GM12801 (cell line): ENCODE results near the gene OBP2A.

Experiments used
- CTCF ChIP-seq: IDR thresholded peaks from one replicate; pipeline ENCODE4 v1.5.1; 2011; ENCODE audit warnings: control low read depth; ENCODE audit not compliant: insufficient read length; ENCODE audit errors: extremely low read depth

Gene OBP2A

GRCh38 chr9:135555203-135555602 lies 9.3 kb downstream of the OBP2A start:
- no peak for TF ChIP-seq CTCF

- no peak for TF ChIP-seq CTCF
These were observed 10.0 kb downstream of the OBP2A start for GRCh38 chr9:135555910-135556309.

- TF ChIP-seq CTCF: no peak
These were observed 13.7 kb downstream of the OBP2A start for GRCh38 chr9:135559606-135560005.

- no peak for TF ChIP-seq CTCF
These were observed 15.7 kb downstream of the OBP2A start, which contains the start of gene PAEP for GRCh38 chr9:135561391-135562234. PAEP (plus strand) TSS chr9:135561756.

GRCh38 chr9:135562235-135562745 lies 16.4 kb downstream of the OBP2A start:
- TF ChIP-seq CTCF: no peak

GRCh38 chr9:135563039-135563476 lies 17.1 kb downstream of the OBP2A start:
- TF ChIP-seq CTCF: no peak

GRCh38 chr9:135563858-135564257 lies 17.9 kb downstream of the OBP2A start:
- TF ChIP-seq CTCF: no peak
